ENCODE results near the gene SIRPB1. TPM values are rescaled to one million over a fixed set of nuclear protein-coding genes. Genes with fewer than 3 reads are reported as not detected.
"Not testable (repeated sequence)": the region's sequence is repeated elsewhere in the genome, so short reads cannot be mapped to it uniquely, and the experiment has no call there.

SIRPB1 gene
- total RNA-seq, 1 experiment from 2014 or later, result 2.4 TPM

GRCh38 chr20:1577906-1578305 lies 41.9 kb downstream of the SIRPB1 start:
- no peak overlapping the region for H3K27ac Mint-ChIP-seq (ENCODE audit: low read depth, unreplicated experiment)
- no peak for DNase-seq (ENCODE audit: unreplicated experiment)
- peaks cover 6% of the 10 kb centered on the region for H3K4me1 Mint-ChIP-seq (ENCODE audit: insufficient read depth, unreplicated experiment)
- TF ChIP-seq CTCF (IDR thresholded peaks at IDR 0.05; ENCODE audit: unreplicated experiment), result no peak
- ChIA-PET POLR2A (no interaction called here), CTCF (interaction anchor here (0.6 to 1.5 kb wide), 2 partner anchors 38 to 621 kb away, joined by 3 read pairs; no protein-coding TSS in a partner anchor)
- H3K9me3 Mint-ChIP-seq (ENCODE audit: unreplicated experiment), result no peaks in the 10 kb centered on the region
- BruUV-seq (replicated peaks), result no TSS peak
- H3K36me3 Mint-ChIP-seq (ENCODE audit: insufficient read depth, unreplicated experiment), result no peaks in the 10 kb centered on the region
- no peaks in the 10 kb centered on the region for H3K27me3 Mint-ChIP-seq (ENCODE audit: insufficient read depth, unreplicated experiment)
- intact Hi-C loops (cut with micrococcal nuclease), result no loop called here
- no peak overlapping the region for H3K4me3 Mint-ChIP-seq (ENCODE audit: unreplicated experiment)

DNA sequence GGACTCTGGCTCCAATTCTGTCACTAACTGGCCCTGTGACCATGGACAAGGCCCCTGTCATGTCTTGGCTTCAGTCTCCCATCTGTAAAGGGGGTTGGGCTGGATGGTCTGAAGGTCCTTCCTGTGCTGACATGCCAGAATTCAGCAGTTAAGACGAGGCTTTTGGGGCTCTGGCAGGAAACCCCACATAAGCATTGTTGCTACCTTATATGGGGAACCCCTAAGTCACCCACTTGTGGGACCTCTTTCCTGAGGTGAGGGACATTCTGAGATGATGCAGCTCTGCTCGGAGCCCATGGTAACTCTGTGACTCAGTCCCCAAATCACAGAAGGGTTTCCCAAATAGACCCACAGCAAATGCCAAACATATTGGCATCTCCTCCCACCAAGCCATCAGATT lies 42.5 kb downstream of the SIRPB1 start:
- H3K27me3 Mint-ChIP-seq (ENCODE audit: insufficient read depth, unreplicated experiment); H3K4me1 Mint-ChIP-seq (ENCODE audit: insufficient read depth, unreplicated experiment); H3K27ac Mint-ChIP-seq (ENCODE audit: low read depth, unreplicated experiment); intact Hi-C loops (cut with micrococcal nuclease); H3K9me3 Mint-ChIP-seq (ENCODE audit: unreplicated experiment); H3K36me3 Mint-ChIP-seq (ENCODE audit: insufficient read depth, unreplicated experiment); BruUV-seq (replicated peaks); H3K4me3 Mint-ChIP-seq (ENCODE audit: unreplicated experiment); DNase-seq (ENCODE audit: unreplicated experiment): not testable (repeated sequence)
- ChIA-PET CTCF (interaction anchor here (0.6 to 1.5 kb wide), 3 partner anchors 38 to 1068 kb away, joined by 3 read pairs; no protein-coding TSS in a partner anchor), POLR2A (interaction anchor here (0.9 kb wide), 1 partner anchor 87 kb away, joined by 3 read pairs; no protein-coding TSS in a partner anchor)

DNA sequence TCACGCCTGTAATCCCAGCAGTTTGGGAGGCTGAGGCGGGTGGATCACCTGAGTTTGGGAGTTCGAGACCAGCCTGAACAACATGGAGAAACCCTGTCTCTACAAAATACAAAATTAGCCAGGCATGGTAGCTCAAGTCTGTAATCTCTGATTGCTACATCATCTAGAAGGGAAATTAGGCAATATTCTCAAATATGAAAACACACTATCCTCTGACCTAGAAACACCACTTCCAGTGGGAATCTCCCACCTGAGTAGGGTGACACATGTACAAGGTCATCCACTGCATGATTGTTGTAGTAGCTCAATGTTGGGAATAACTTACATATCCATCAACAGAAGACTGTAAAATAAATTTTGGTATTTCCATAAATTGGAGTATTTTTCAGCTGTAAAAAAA lies 43.2 kb downstream of the SIRPB1 start:
- intact Hi-C loops (cut with micrococcal nuclease), result no loop called here
- no peak overlapping the region for H3K4me3 Mint-ChIP-seq (ENCODE audit: unreplicated experiment)
- no peak for DNase-seq (ENCODE audit: unreplicated experiment)
- peaks cover 6% of the 10 kb centered on the region for H3K4me1 Mint-ChIP-seq (ENCODE audit: insufficient read depth, unreplicated experiment)
- no peaks in the 10 kb centered on the region for H3K9me3 Mint-ChIP-seq (ENCODE audit: unreplicated experiment)
- H3K36me3 Mint-ChIP-seq (ENCODE audit: insufficient read depth, unreplicated experiment), result no peaks in the 10 kb centered on the region
- POLR2A ChIA-PET, result interaction anchor here (0.9 kb wide), 1 partner anchor 86 kb away, joined by 3 read pairs; no protein-coding TSS in a partner anchor
- H3K27ac Mint-ChIP-seq (ENCODE audit: low read depth, unreplicated experiment), result no peak overlapping the region
- H3K27me3 Mint-ChIP-seq (ENCODE audit: insufficient read depth, unreplicated experiment), result no peaks in the 10 kb centered on the region
- CTCF ChIA-PET, result no interaction called here
- BruUV-seq (replicated peaks), result no TSS peak
- no peak for TF ChIP-seq CTCF (IDR thresholded peaks at IDR 0.05; ENCODE audit: unreplicated experiment)

DNA sequence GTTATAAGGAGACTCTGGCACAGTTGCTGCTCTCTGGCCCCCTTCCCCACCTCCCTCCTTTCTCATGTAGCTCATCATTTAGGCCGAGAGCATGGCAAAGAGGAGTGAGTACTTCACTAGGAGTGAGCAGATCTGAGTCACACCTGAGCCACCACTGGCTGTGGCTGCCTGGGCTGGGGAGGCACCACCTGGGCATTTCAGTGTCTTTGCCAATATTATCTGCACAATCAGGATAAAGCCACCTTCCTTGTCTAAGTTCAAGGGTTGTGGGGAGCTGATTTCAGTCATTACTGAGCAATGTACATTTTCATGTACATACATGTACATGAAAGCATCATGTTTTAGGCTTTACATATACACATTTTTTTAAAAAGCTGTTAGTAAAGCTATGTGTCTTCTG lies 43.8 kb downstream of the SIRPB1 start:
- CTCF ChIA-PET; H3K27ac Mint-ChIP-seq (ENCODE audit: low read depth, unreplicated experiment); H3K9me3 Mint-ChIP-seq (ENCODE audit: unreplicated experiment); H3K4me1 Mint-ChIP-seq (ENCODE audit: insufficient read depth, unreplicated experiment); H3K27me3 Mint-ChIP-seq (ENCODE audit: insufficient read depth, unreplicated experiment); H3K4me3 Mint-ChIP-seq (ENCODE audit: unreplicated experiment); POLR2A ChIA-PET; intact Hi-C loops (cut with micrococcal nuclease); H3K36me3 Mint-ChIP-seq (ENCODE audit: insufficient read depth, unreplicated experiment); BruUV-seq (replicated peaks); DNase-seq (ENCODE audit: unreplicated experiment): not testable (repeated sequence)

GRCh38 chr20:1571583-1571982 lies 48.2 kb downstream of the SIRPB1 start:
- POLR2A ChIA-PET, result interaction anchor here (0.6 to 0.7 kb wide), 2 partner anchors 137 to 1776 kb away, joined by 3 read pairs; no protein-coding TSS in a partner anchor
- H3K4me1 Mint-ChIP-seq (ENCODE audit: insufficient read depth, unreplicated experiment), result peaks cover 37% of the 10 kb centered on the region
- H3K27ac Mint-ChIP-seq (ENCODE audit: low read depth, unreplicated experiment); H3K9me3 Mint-ChIP-seq (ENCODE audit: unreplicated experiment); BruUV-seq (replicated peaks); intact Hi-C loops (cut with micrococcal nuclease); H3K4me3 Mint-ChIP-seq (ENCODE audit: unreplicated experiment); H3K27me3 Mint-ChIP-seq (ENCODE audit: insufficient read depth, unreplicated experiment); DNase-seq (ENCODE audit: unreplicated experiment); H3K36me3 Mint-ChIP-seq (ENCODE audit: insufficient read depth, unreplicated experiment): not testable (repeated sequence)
- CTCF ChIA-PET, result interaction anchor here (1.1 kb wide), 1 partner anchor 69 kb away, joined by 3 read pairs; no protein-coding TSS in a partner anchor

Other genes with a start within 250 kb of the SIRPB1 start
- gene FKBP1A, start 227.0 kb downstream of the SIRPB1 start, total RNA-seq (2022), result 209 and 217 TPM in 2 replicates
- 63.3 and 76.1 TPM in 2 replicates for gene NSFL1C, start 153.2 kb downstream of the SIRPB1 start, total RNA-seq (2022)
- 1.3 and 1.8 TPM in 2 replicates for gene SIRPB2, start 128.6 kb downstream of the SIRPB1 start, total RNA-seq (2022)
- gene SIRPD, start 62.3 kb downstream of the SIRPB1 start, total RNA-seq (2022), result not detected in 2 replicates
- not detected in 2 replicates for gene SIRPG, start 37.8 kb upstream of the SIRPB1 start, total RNA-seq (2022)

Data from MCF 10A (cell line).